GM23338 (cell line): ENCODE results near the gene AXIN1. TPM values are rescaled to one million over a fixed set of nuclear protein-coding genes. Genes with fewer than 3 reads are reported as not detected.

Experiments used
- ATAC-seq: fragments of 200-7000 bp; cut with Tn5 transposase; 3 replicates; pipeline ENCODE4 v1.9.1; 2020
- DNase-seq: peaks from one replicate; pipeline ENCODE4 v3.0.0-alpha.2; 2015; ENCODE audit warnings: low spot score
- H2AFZ ChIP-seq: fragments of 200-600 bp; sonication (generic); 2 replicates; pipeline ENCODE4 v1.8.0; 2016; ENCODE audit warnings: antibody characterized with exemption, mild to moderate bottlenecking, moderate library complexity
- H3F3A ChIP-seq: fragments of 200-600 bp; sonication (generic); replicated peaks from 2 replicates; pipeline ENCODE4 v1.8.0; 2017; ENCODE audit warnings: antibody characterized with exemption, mixed run types, low read depth
- H3K27ac ChIP-seq: fragments of 200-600 bp; sonication (generic); 2 replicates; pipeline ENCODE4 v1.6.1; 2016; ENCODE audit warnings: low read depth
- H3K27me3 ChIP-seq: fragments of 200-600 bp; sonication (generic); 2 replicates; pipeline ENCODE4 v1.8.0; 2016; ENCODE audit warnings: mild to moderate bottlenecking, mixed run types, moderate library complexity; ENCODE audit not compliant: insufficient read depth
- H3K36me3 ChIP-seq: fragments of 200-600 bp; sonication (generic); 2 replicates; pipeline ENCODE4 v1.8.0; 2016; ENCODE audit warnings: mild to moderate bottlenecking; ENCODE audit not compliant: insufficient read depth
- H3K4me1 ChIP-seq: fragments of 200-600 bp; sonication (generic); 2 replicates; pipeline ENCODE4 v1.8.0; 2016; ENCODE audit warnings: mild to moderate bottlenecking, moderate library complexity; ENCODE audit not compliant: insufficient read depth
- H3K4me2 ChIP-seq: fragments of 200-600 bp; sonication (generic); 2 replicates; pipeline ENCODE4 v1.7.1; 2017; ENCODE audit warnings: mixed run types
- H3K4me3 ChIP-seq: fragments of 200-600 bp; sonication (generic); 2 replicates; pipeline ENCODE4 v1.6.1; 2016; ENCODE audit warnings: mixed run types
- H3K79me2 ChIP-seq: fragments of 200-600 bp; sonication (generic); replicated peaks from 2 replicates; pipeline ENCODE4 v1.8.0; 2017; ENCODE audit warnings: mild to moderate bottlenecking; ENCODE audit not compliant: insufficient read depth
- H3K9me2 ChIP-seq: fragments of 200-600 bp; sonication (generic); 2 replicates; pipeline ENCODE4 v1.8.0; 2017; ENCODE audit not compliant: insufficient read depth
- H4K20me1 ChIP-seq: fragments of 200-600 bp; sonication (generic); replicated peaks from 2 replicates; pipeline ENCODE4 v1.8.0; 2017; ENCODE audit warnings: mild to moderate bottlenecking; ENCODE audit not compliant: insufficient read depth
- H3K27ac Mint-ChIP-seq: 2 replicates; pipeline ENCODE4 v1.8.0; 2020; ENCODE audit warnings: inconsistent platforms, mild to moderate bottlenecking, moderate library complexity, mixed read lengths
- H3K27me3 Mint-ChIP-seq: 3 replicates; pipeline ENCODE4 v1.8.0; 2022; ENCODE audit warnings: low read depth, mild to moderate bottlenecking, moderate library complexity, mixed read lengths, inconsistent platforms; ENCODE audit not compliant: insufficient read depth, poor library complexity
- H3K36me3 Mint-ChIP-seq: 3 replicates; pipeline ENCODE4 v1.8.0; 2021; ENCODE audit warnings: low read depth, mild to moderate bottlenecking, inconsistent platforms, moderate library complexity, mixed read lengths
- H3K4me1 Mint-ChIP-seq: 3 replicates; pipeline ENCODE4 v1.8.0; 2020; ENCODE audit warnings: mild to moderate bottlenecking, inconsistent platforms, mixed read lengths
- H3K4me3 Mint-ChIP-seq: 3 replicates; pipeline ENCODE4 v1.8.0; 2021; ENCODE audit warnings: moderate library complexity, mild to moderate bottlenecking, inconsistent platforms, mixed read lengths
- H3K9me3 Mint-ChIP-seq: 3 replicates; pipeline ENCODE4 v1.8.0; 2020; ENCODE audit warnings: moderate library complexity, mild to moderate bottlenecking, inconsistent platforms, mixed read lengths
- CREB1 ChIP-seq: fragments of 250-450 bp; sonication (Bioruptor Pico); IDR thresholded peaks from 2 replicates; pipeline ENCODE4 v1.5.0; 2020; ENCODE audit warnings: low read depth, mild to moderate bottlenecking, moderate library complexity
- CTCF ChIP-seq, 2 experiments: fragments of 200-600 bp in 1 of 2; sonication (generic) in 1 of 2; conservative IDR thresholded peaks; 2 replicates each; pipeline versions ENCODE4 v1.5.1 to v1.6.1; 2016 to 2017; ENCODE audit warnings: antibody characterized with exemption in 2 of 2, low read depth in 2 of 2, mild to moderate bottlenecking in 2 of 2, moderate library complexity in 1 of 2
- EZH2 ChIP-seq: fragments of 200-600 bp; sonication (generic); IDR thresholded peaks from one replicate; pipeline ENCODE4 v1.8.0; 2017; ENCODE audit warnings: antibody characterized with exemption, mild to moderate bottlenecking, low read depth; ENCODE audit not compliant: unreplicated experiment
- EZH2phosphoT487 ChIP-seq: fragments of 200-600 bp; sonication (generic); IDR thresholded peaks from one replicate; pipeline ENCODE4 v1.8.1; 2018; ENCODE audit warnings: antibody characterized with exemption; ENCODE audit not compliant: unreplicated experiment
- JUNB ChIP-seq: IDR thresholded peaks from one replicate; pipeline ENCODE4 v1.6.1; 2016; ENCODE audit warnings: antibody characterized with exemption; ENCODE audit not compliant: unreplicated experiment
- REST ChIP-seq: IDR thresholded peaks from one replicate; pipeline ENCODE4 v1.6.1; 2018; ENCODE audit warnings: antibody characterized with exemption; ENCODE audit not compliant: unreplicated experiment
- STAT1 ChIP-seq: IDR thresholded peaks from one replicate; pipeline ENCODE4 v1.6.1; 2016; ENCODE audit warnings: antibody characterized with exemption; ENCODE audit not compliant: unreplicated experiment
- ZNF114 ChIP-seq: fragments of 250-450 bp; sonication (Bioruptor Pico); IDR thresholded peaks from 2 replicates; pipeline ENCODE4 v1.5.0; 2020; ENCODE audit warnings: mild to moderate bottlenecking, moderate library complexity
- ZNF331 ChIP-seq: fragments of 250-450 bp; sonication (Bioruptor Pico); IDR thresholded peaks from 2 replicates; pipeline ENCODE4 v1.5.0; 2020; ENCODE audit warnings: low read depth, mild to moderate bottlenecking, moderate library complexity
- ZNF462 ChIP-seq: fragments of 250-450 bp; sonication (Bioruptor Pico); IDR thresholded peaks from 2 replicates; pipeline ENCODE4 v1.5.0; 2020; ENCODE audit warnings: mild to moderate bottlenecking, moderate library complexity
- polyA plus RNA-seq: library from polyadenylated mRNA; unstranded; fragments of >200 nt; fragmentation: Nextera tagmentation; extraction: Ambion mirVana; gene quantifications from 2 replicates; pipeline ENCODE4 v1.2.1, GENCODE V29; 2016
- total RNA-seq: library from RNA; depleted of rRNA; stranded (reverse); fragments of >200 nt; shearing (Covaris generic); gene quantifications from 2 replicates; pipeline ENCODE4 v1.2.3, GENCODE V29; 2014

Gene AXIN1
- total and polyA plus RNA-seq, 2 experiments from 2014 or later = 14.3 to 54.5 TPM

GRCh38 chr16:337975-338575 lies 14.4 kb downstream of the AXIN1 start:
- H4K20me1 ChIP-seq = peaks cover 45% of the 10 kb centered on the region
- H3K36me3 Mint-ChIP-seq = peaks cover 26% of the 10 kb centered on the region
- no peak overlapping the region for H2AFZ ChIP-seq
- no peak for TF ChIP-seq ZNF331 (CRISPR knock-in tag)
- no peaks in the 10 kb centered on the region for H3K4me1 ChIP-seq
- H3K4me3 ChIP-seq = no peak overlapping the region
- H3K27me3 Mint-ChIP-seq = peaks cover 10% of the 10 kb centered on the region
- H3K27ac ChIP-seq = 0 out of 2 replicates have a peak overlapping the region, but pooled peaks have one; percentile 32
- H3K4me3 Mint-ChIP-seq = no peak overlapping the region
- H3K4me1 Mint-ChIP-seq = peaks cover 10% of the 10 kb centered on the region
- no peaks in the 10 kb centered on the region for H3K9me2 ChIP-seq
- ATAC-seq (peak; percentile 26; the same call in 2 of the 3 replicates), DNase-seq (no peak)
- no peak overlapping the region for H3K27ac Mint-ChIP-seq
- H3K4me2 ChIP-seq = no peak overlapping the region
- peaks cover 5% of the 10 kb centered on the region; the same call in 1 of the 2 replicates for H3F3A ChIP-seq
- H3K79me2 ChIP-seq = peaks cover 100% of the 10 kb centered on the region
- H3K36me3 ChIP-seq = no peaks in the 10 kb centered on the region
- no peaks in the 10 kb centered on the region for H3K27me3 ChIP-seq
- peaks cover 4% of the 10 kb centered on the region; the same call in 1 of the 3 replicates for H3K9me3 Mint-ChIP-seq

- Mint-ChIP-seq H3K4me3 (no peak overlapping the region), H3K36me3 (peaks cover 19% of the 10 kb centered on the region), H3K4me1 (peaks cover 8% of the 10 kb centered on the region), H3K9me3 (peaks cover 4% of the 10 kb centered on the region; the same call in 1 of the 3 replicates), H3K27ac (no peak overlapping the region), H3K27me3 (peaks cover 7% of the 10 kb centered on the region)
- Histone ChIP-seq H3K27ac (0 out of 2 replicates have a peak overlapping the region, but pooled peaks have one; percentile 32), H3K4me3 (no peak overlapping the region), H3K36me3 (no peaks in the 10 kb centered on the region), H3K9me2 (no peaks in the 10 kb centered on the region), H3K4me1 (no peaks in the 10 kb centered on the region), H2AFZ (no peak overlapping the region), H3K79me2 (peaks cover 100% of the 10 kb centered on the region), H3K27me3 (no peaks in the 10 kb centered on the region), H3F3A (peaks cover 4% of the 10 kb centered on the region; the same call in 1 of the 2 replicates), H3K4me2 (no peak overlapping the region), H4K20me1 (peaks cover 48% of the 10 kb centered on the region)
- DNase-seq (no peak), ATAC-seq (no peak; the same call in 2 of the 3 replicates)
- TF ChIP-seq EZH2 = no peak
- no peak for TF ChIP-seq REST
- TF ChIP-seq EZH2phosphoT487 = no peak
- TF ChIP-seq JUNB = no peak
- no peak for TF ChIP-seq CREB1 (CRISPR knock-in tag)
- TF ChIP-seq CTCF (conservative IDR thresholded peaks at IDR 0.05; ENCODE audit: low read depth in 2 of 2) = no peak
- no peak for TF ChIP-seq ZNF462 (CRISPR knock-in tag)
- no peak for TF ChIP-seq STAT1
- TF ChIP-seq ZNF114 (CRISPR knock-in tag) = no peak
These were observed 15.1 kb downstream of the AXIN1 start for GRCh38 chr16:337437-337836.
